IMR-90 (cell line): ENCODE results near the gene NTNG2. TPM values are rescaled to one million over a fixed set of nuclear protein-coding genes. Genes with fewer than 3 reads are reported as not detected.

Experiments
- ATAC-seq: fragments of 200-7000 bp; cut with Tn5 transposase; 2 replicates; pipeline ENCODE4 v1.9.1; 2020; ENCODE audit warnings: low read depth, mild to moderate bottlenecking, moderate library complexity
- BruUV-seq: library from RNA; stranded (reverse); fragments of 400-500 nt; replicated peaks from 2 replicates; lab custom pipeline; 2021; lab: Mats Ljungman, UMichigan
- CTCF ChIA-PET: fragments of 300-600 bp; formaldehyde crosslinking; extraction: SDS; loops from one replicate; lab custom pipeline; 2021; ENCODE audit warnings: antibody characterized with exemption; lab: Yijun Ruan, JAX
- POLR2A ChIA-PET: fragments of 300-600 bp; sonication (Branson Sonifier 250); formaldehyde crosslinking; loops from one replicate; lab custom pipeline; 2022; ENCODE audit warnings: antibody characterized with exemption; ENCODE audit not compliant: unreplicated experiment; lab: Charles Lee
- DNase-seq: peaks from one replicate; pipeline ENCODE4 v3.0.0; 2013
- H2AFZ ChIP-seq: replicated peaks from 2 replicates; pipeline ENCODE3; 2013; ENCODE audit warnings: low read length, mild to moderate bottlenecking; ENCODE audit not compliant: poor library complexity
- H2AK5ac ChIP-seq: 2 replicates; pipeline ENCODE4 v1.6.1; 2013; ENCODE audit warnings: low read depth, low read length, inconsistent platforms
- H2AK9ac ChIP-seq: replicated peaks from 2 replicates; pipeline ENCODE3; 2013; ENCODE audit warnings: mild to moderate bottlenecking, low read depth, low read length, moderate library complexity; ENCODE audit not compliant: poor library complexity
- H2BK120ac ChIP-seq: 2 replicates; pipeline ENCODE4 v1.6.1; 2013; ENCODE audit warnings: low read depth, low read length, inconsistent platforms
- H2BK15ac ChIP-seq: 3 replicates; pipeline ENCODE4 v1.6.1; 2013; ENCODE audit warnings: low read depth, low read length, inconsistent platforms
- H2BK20ac ChIP-seq: 2 replicates; pipeline ENCODE4 v1.6.1; 2013; ENCODE audit warnings: low read depth, mild to moderate bottlenecking, inconsistent platforms, low read length, moderate library complexity
- H2BK5ac ChIP-seq: 2 replicates; pipeline ENCODE4 v1.6.1; 2013; ENCODE audit warnings: mild to moderate bottlenecking, low read depth, low read length, inconsistent platforms; ENCODE audit not compliant: poor library complexity, severe bottlenecking
- H3K14ac ChIP-seq: replicated peaks from 2 replicates; pipeline ENCODE4 v1.6.1; 2013; ENCODE audit warnings: low read depth, low read length, inconsistent platforms
- H3K18ac ChIP-seq: 2 replicates; pipeline ENCODE4 v1.6.1; 2013; ENCODE audit warnings: low read depth, low read length, control low read depth
- H3K23ac ChIP-seq: 2 replicates; pipeline ENCODE4 v1.6.1; 2013; ENCODE audit warnings: low read depth, low read length, inconsistent platforms
- H3K27ac ChIP-seq: 2 replicates; pipeline ENCODE4 v1.5.1; 2013; ENCODE audit warnings: mild to moderate bottlenecking, control low read depth, low read length; ENCODE audit not compliant: insufficient read depth
- H3K27me3 ChIP-seq: 2 replicates; pipeline ENCODE4 v1.6.1; 2013; ENCODE audit warnings: low read length; ENCODE audit not compliant: control insufficient read depth, insufficient read depth
- H3K36me3 ChIP-seq: 2 replicates; pipeline ENCODE4 v1.6.1; 2013; ENCODE audit warnings: low read length, mixed read lengths; ENCODE audit not compliant: control insufficient read depth, insufficient read depth
- H3K4ac ChIP-seq: 2 replicates; pipeline ENCODE4 v1.6.1; 2013; ENCODE audit warnings: low read depth, low read length, inconsistent platforms
- H3K4me1 ChIP-seq: 2 replicates; pipeline ENCODE4 v1.6.1; 2013; ENCODE audit warnings: low read length, mixed read lengths; ENCODE audit not compliant: control insufficient read depth, insufficient read depth
- H3K4me2 ChIP-seq: 2 replicates; pipeline ENCODE4 v1.6.1; 2013; ENCODE audit warnings: low read depth, mild to moderate bottlenecking, control low read depth, low read length, moderate library complexity
- H3K4me3 ChIP-seq: 2 replicates; pipeline ENCODE4 v1.5.1; 2013; ENCODE audit warnings: low read depth, mild to moderate bottlenecking, control low read depth, low read length, moderate library complexity; ENCODE audit not compliant: insufficient read depth
- H3K56ac ChIP-seq: 2 replicates; pipeline ENCODE4 v1.6.1; 2013; ENCODE audit warnings: low read length, inconsistent platforms; ENCODE audit not compliant: insufficient read depth; ENCODE audit errors: extremely low read depth
- H3K79me1 ChIP-seq, 2 experiments: 2 replicates each; pipeline ENCODE4 v1.6.1; 2013; ENCODE audit warnings: low read length in 2 of 2, inconsistent platforms in 1 of 2, low read depth in 1 of 2
- H3K9ac ChIP-seq: 2 replicates; pipeline ENCODE4 v1.6.1; 2013; ENCODE audit warnings: low read depth, low read length, control low read depth
- H3K9me1 ChIP-seq: 2 replicates; pipeline ENCODE4 v1.6.1; 2013; ENCODE audit warnings: low read length, inconsistent platforms; ENCODE audit not compliant: insufficient read depth
- H3K9me3 ChIP-seq: 2 replicates; pipeline ENCODE4 v1.6.1; 2013; ENCODE audit warnings: low read length; ENCODE audit not compliant: control insufficient read depth, insufficient read depth
- H4K20me1 ChIP-seq: 2 replicates; pipeline ENCODE4 v1.6.1; 2013; ENCODE audit warnings: low read length, inconsistent platforms; ENCODE audit not compliant: insufficient read depth
- H4K5ac ChIP-seq: 2 replicates; pipeline ENCODE4 v1.6.1; 2013; ENCODE audit warnings: mild to moderate bottlenecking, low read depth, low read length, control low read depth
- H4K8ac ChIP-seq, 2 experiments: 2 replicates each; pipeline ENCODE4 v1.6.1; 2013; ENCODE audit warnings: low read depth in 2 of 2, low read length in 2 of 2, control low read depth in 1 of 2, inconsistent platforms in 1 of 2
- H4K91ac ChIP-seq: 2 replicates; pipeline ENCODE4 v1.6.1; 2013; ENCODE audit warnings: low read depth, low read length, inconsistent platforms; ENCODE audit not compliant: insufficient read depth
- BHLHE40 ChIP-seq: fragments of 150-350 bp; IDR thresholded peaks from 2 replicates; pipeline ENCODE4 v1.6.1; 2016; ENCODE audit warnings: mild to moderate bottlenecking, low read depth, low read length
- CEBPB ChIP-seq: IDR thresholded peaks from 2 replicates; pipeline ENCODE4 v1.6.1; 2012; ENCODE audit warnings: low read depth, low read length, improper control_type of control experiment
- CHD1 ChIP-seq: IDR thresholded peaks from 2 replicates; pipeline ENCODE4 v1.6.1; 2012; ENCODE audit warnings: low read depth, low read length, improper control_type of control experiment
- FOS ChIP-seq: fragments of 150-350 bp; IDR thresholded peaks from 2 replicates; pipeline ENCODE4 v1.6.1; 2016; ENCODE audit warnings: low read depth, low read length
- MAFK ChIP-seq: IDR thresholded peaks from 2 replicates; pipeline ENCODE4 v1.6.1; 2012; ENCODE audit warnings: low read depth, low read length, improper control_type of control experiment
- MAZ ChIP-seq: IDR thresholded peaks from 2 replicates; pipeline ENCODE4 v1.6.1; 2012; ENCODE audit warnings: low read depth, mild to moderate bottlenecking, low read length, improper control_type of control experiment, moderate library complexity, borderline replicate concordance
- MXI1 ChIP-seq: IDR thresholded peaks from 2 replicates; pipeline ENCODE4 v1.6.1; 2012; ENCODE audit warnings: low read depth, mild to moderate bottlenecking, low read length, moderate library complexity, borderline replicate concordance
- NFE2L2 ChIP-seq: fragments of 150-350 bp; IDR thresholded peaks from 2 replicates; pipeline ENCODE4 v1.6.1; 2016; ENCODE audit warnings: low read depth, mild to moderate bottlenecking, low read length
- POLR2A ChIP-seq: IDR thresholded peaks from 2 replicates; pipeline ENCODE4 v1.6.1; 2012; ENCODE audit warnings: mild to moderate bottlenecking, low read depth, low read length
- RAD21 ChIP-seq: IDR thresholded peaks from 2 replicates; pipeline ENCODE4 v1.6.1; 2012; ENCODE audit warnings: low read length, improper control_type of control experiment
- RCOR1 ChIP-seq: IDR thresholded peaks from 2 replicates; pipeline ENCODE4 v1.6.1; 2012; ENCODE audit warnings: mild to moderate bottlenecking, low read length, improper control_type of control experiment; ENCODE audit not compliant: insufficient replicate concordance
- RFX5 ChIP-seq: IDR thresholded peaks from 2 replicates; pipeline ENCODE4 v1.8.0; 2012; ENCODE audit warnings: low read depth, mild to moderate bottlenecking, low read length, moderate library complexity
- SMC3 ChIP-seq: fragments of 150-350 bp; IDR thresholded peaks from 2 replicates; pipeline ENCODE4 v1.6.1; 2016; ENCODE audit warnings: low read depth, mild to moderate bottlenecking, antibody characterized with exemption, low read length, moderate library complexity
- WGBS, 2 experiments: methylation state at CpG; one replicate each; pipeline versions ENCODE4 v1.1.5 to v1.1.7; 2013; ENCODE audit warnings: missing lambda C conversion rate in 2 of 2; ENCODE audit not compliant: insufficient read length in 1 of 2; ENCODE audit errors: extremely low coverage in 2 of 2; 5-methylcytosine and 5-hydroxymethylcytosine counted together
- dilution Hi-C: fragments of 300-500 bp; cut with HindIII; formaldehyde crosslinking; loops from one replicate; pipeline ENCODE4 v1.14.3; 2018; ENCODE audit warnings: low sequenced_read_pairs; ENCODE audit not compliant: unreplicated experiment
- in situ Hi-C: fragments of 300-500 bp; cut with MboI; formaldehyde crosslinking; loops from 3 replicates; pipeline ENCODE4 v1.14.3; 2019; ENCODE audit warnings: low sequenced_read_pairs, inconsistent platforms, mixed read lengths
- intact Hi-C: fragments of 100-400 bp; cut with micrococcal nuclease; formaldehyde crosslinking; loops from 2 replicates; pipeline ENCODE4 v1.10.0; 2022
- polyA plus RNA-seq, 3 experiments: library from polyadenylated mRNA; depleted of rRNA; stranded (reverse); fragments of >200 nt; gene quantifications; 2 replicates each; pipeline ENCODE4 v1.2.3, GENCODE V29; 2012; ENCODE audit warnings: low replicate concordance in 1 of 3
- total RNA-seq: library from RNA; depleted of rRNA; stranded (reverse); fragments of >200 nt; gene quantifications from 2 replicates; pipeline ENCODE4 v1.2.3, GENCODE V29; 2012
- TF ChIP-seq, protein P1 (sequence below): fragments of 150-350 bp; IDR thresholded peaks from 2 replicates; pipeline ENCODE4 v1.6.1; 2017; ENCODE audit warnings: mild to moderate bottlenecking, antibody characterized with exemption, low read length, low read depth
- TF ChIP-seq, protein P2 (sequence below): fragments of 150-350 bp; IDR thresholded peaks from 2 replicates; pipeline ENCODE4 v1.6.1; 2016; ENCODE audit warnings: low read depth, mild to moderate bottlenecking, low read length, moderate library complexity, borderline replicate concordance

NTNG2 gene
- total and polyA plus RNA-seq, 2 of the 4 experiments (the other 2 are of a cell fraction): 0.54 to 0.84 TPM

DNA sequence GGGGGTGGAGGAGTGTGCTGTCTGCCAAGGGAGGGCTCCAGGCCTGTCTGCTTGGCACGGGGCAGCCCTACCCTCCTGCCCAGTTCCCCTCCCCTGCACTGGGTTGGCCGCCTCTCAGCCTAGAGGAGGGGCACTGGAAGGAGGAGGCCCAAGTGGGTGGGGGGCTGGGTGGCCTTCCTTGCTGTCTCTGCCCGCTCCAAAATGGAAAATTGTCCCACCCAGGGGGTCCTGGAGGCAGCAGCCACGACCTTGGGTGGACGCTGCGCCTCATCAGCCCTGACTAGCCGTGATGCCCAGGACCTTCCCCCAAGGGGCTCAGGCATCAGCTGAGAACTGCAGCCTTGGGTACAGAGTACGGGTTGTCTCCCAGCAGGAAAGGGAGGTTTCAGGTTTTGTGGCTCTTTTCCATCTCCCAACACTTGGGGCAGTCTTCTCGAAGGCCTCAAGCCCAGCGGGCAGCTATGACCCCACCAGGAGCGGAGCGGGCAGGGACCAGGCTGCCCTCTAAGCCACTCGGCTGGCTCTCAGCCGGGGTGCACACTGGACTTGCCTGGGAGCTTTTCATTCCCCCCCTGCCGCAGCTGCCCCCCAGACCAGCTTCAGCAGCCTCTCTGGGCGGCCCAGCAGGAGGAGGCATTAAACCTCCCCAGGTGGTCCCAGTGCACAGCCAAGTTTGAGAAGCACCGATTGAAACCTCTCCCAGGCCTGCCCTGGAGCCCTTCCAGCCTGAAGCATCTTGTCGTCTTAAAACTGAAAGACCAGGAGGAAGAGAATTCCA lies 20.6 kb downstream of the NTNG2 start:
- H2BK5ac ChIP-seq: no peak overlapping the region
- ATAC-seq (peak; percentile 50), DNase-seq (no peak)
- BruUV-seq: no TSS peak
- H3K27me3 ChIP-seq: peaks cover 58% of the 10 kb centered on the region
- dilution Hi-C loops (no loop called here), in situ Hi-C loops (no loop called here), intact Hi-C loops (no loop called here)
- TF ChIP-seq MAZ (no peak), BHLHE40 (no peak), MXI1 (no peak), NFE2L2 (no peak), SMC3 (no peak), RAD21 (no peak), RFX5 (no peak), RCOR1 (no peak), FOS (no peak), CEBPB (no peak), MAFK (no peak), CHD1 (no peak), POLR2A (no peak)
- TF ChIP-seq, protein P1, sequence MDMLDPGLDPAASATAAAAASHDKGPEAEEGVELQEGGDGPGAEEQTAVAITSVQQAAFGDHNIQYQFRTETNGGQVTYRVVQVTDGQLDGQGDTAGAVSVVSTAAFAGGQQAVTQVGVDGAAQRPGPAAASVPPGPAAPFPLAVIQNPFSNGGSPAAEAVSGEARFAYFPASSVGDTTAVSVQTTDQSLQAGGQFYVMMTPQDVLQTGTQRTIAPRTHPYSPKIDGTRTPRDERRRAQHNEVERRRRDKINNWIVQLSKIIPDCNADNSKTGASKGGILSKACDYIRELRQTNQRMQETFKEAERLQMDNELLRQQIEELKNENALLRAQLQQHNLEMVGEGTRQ: no peak
- TF ChIP-seq, protein P2, sequence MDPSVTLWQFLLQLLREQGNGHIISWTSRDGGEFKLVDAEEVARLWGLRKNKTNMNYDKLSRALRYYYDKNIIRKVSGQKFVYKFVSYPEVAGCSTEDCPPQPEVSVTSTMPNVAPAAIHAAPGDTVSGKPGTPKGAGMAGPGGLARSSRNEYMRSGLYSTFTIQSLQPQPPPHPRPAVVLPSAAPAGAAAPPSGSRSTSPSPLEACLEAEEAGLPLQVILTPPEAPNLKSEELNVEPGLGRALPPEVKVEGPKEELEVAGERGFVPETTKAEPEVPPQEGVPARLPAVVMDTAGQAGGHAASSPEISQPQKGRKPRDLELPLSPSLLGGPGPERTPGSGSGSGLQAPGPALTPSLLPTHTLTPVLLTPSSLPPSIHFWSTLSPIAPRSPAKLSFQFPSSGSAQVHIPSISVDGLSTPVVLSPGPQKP: no peak
- H3K9me1 ChIP-seq: no peaks in the 10 kb centered on the region; the same call in 1 of the 2 replicates
- H3K79me1 ChIP-seq: no peaks in the 10 kb centered on the region
- H3K4ac ChIP-seq: no peak overlapping the region
- no peak overlapping the region for H3K4me2 ChIP-seq
- no peak overlapping the region for H2BK15ac ChIP-seq
- H4K8ac ChIP-seq: no peak overlapping the region
- no peaks in the 10 kb centered on the region for H3K36me3 ChIP-seq
- H3K14ac ChIP-seq: no peak overlapping the region
- no peaks in the 10 kb centered on the region; the same call in none of the 2 replicates for H4K20me1 ChIP-seq
- no peak overlapping the region for H2AK5ac ChIP-seq
- no peak overlapping the region for H3K27ac ChIP-seq
- no peak overlapping the region for H2AFZ ChIP-seq
- H3K18ac ChIP-seq: no peak overlapping the region
- H2BK120ac ChIP-seq: no peak overlapping the region
- H3K4me3 ChIP-seq: no peak overlapping the region
- no peak overlapping the region for H3K23ac ChIP-seq
- ChIA-PET CTCF (no interaction called here), POLR2A (no interaction called here)
- no peaks in the 10 kb centered on the region for H3K4me1 ChIP-seq
- H3K9ac ChIP-seq: no peak overlapping the region
- H4K91ac ChIP-seq: no peak overlapping the region
- WGBS, 2 experiments: 21% methylated on average over 2 of the region's 18 CpGs; no CpG with 5 or more reads in 1 of the 2 experiments
- no peak overlapping the region for H2BK20ac ChIP-seq
- H4K5ac ChIP-seq: no peak overlapping the region
- no peak overlapping the region for H2AK9ac ChIP-seq
- no peak overlapping the region for H3K56ac ChIP-seq
- H3K9me3 ChIP-seq: no peaks in the 10 kb centered on the region
